GM12875 (cell line): ENCODE data around the gene DNAJC5.
"Not testable (repeated sequence)": the region's sequence is repeated elsewhere in the genome, so short reads cannot be mapped to it uniquely, and the experiment has no call there.

Source experiments
- H3K4me3 ChIP-seq: one replicate; pipeline ENCODE4 v1.5.1; 2011; ENCODE audit warnings: low read depth, low read length, control low read depth
- TF ChIP-seq, protein P1 (sequence below): IDR thresholded peaks from 2 replicates; pipeline ENCODE4 v1.5.1; 2011; ENCODE audit warnings: low read depth, mild to moderate bottlenecking, control low read depth, inconsistent platforms, low read length, moderate library complexity, borderline replicate concordance; ENCODE audit not compliant: insufficient read depth

DNAJC5 gene

GRCh38 chr20:63972312-63973159 is 77.6 kb downstream of the DNAJC5 start:
- TF ChIP-seq, protein P1, sequence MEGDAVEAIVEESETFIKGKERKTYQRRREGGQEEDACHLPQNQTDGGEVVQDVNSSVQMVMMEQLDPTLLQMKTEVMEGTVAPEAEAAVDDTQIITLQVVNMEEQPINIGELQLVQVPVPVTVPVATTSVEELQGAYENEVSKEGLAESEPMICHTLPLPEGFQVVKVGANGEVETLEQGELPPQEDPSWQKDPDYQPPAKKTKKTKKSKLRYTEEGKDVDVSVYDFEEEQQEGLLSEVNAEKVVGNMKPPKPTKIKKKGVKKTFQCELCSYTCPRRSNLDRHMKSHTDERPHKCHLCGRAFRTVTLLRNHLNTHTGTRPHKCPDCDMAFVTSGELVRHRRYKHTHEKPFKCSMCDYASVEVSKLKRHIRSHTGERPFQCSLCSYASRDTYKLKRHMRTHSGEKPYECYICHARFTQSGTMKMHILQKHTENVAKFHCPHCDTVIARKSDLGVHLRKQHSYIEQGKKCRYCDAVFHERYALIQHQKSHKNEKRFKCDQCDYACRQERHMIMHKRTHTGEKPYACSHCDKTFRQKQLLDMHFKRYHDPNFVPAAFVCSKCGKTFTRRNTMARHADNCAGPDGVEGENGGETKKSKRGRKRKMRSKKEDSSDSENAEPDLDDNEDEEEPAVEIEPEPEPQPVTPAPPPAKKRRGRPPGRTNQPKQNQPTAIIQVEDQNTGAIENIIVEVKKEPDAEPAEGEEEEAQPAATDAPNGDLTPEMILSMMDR, result no peak
- no peak overlapping the region for H3K4me3 ChIP-seq

GRCh38 chr20:63973160-63973479 is 78.2 kb downstream of the DNAJC5 start:
- no peak overlapping the region for H3K4me3 ChIP-seq
- TF ChIP-seq, protein P1, result no peak

DNA sequence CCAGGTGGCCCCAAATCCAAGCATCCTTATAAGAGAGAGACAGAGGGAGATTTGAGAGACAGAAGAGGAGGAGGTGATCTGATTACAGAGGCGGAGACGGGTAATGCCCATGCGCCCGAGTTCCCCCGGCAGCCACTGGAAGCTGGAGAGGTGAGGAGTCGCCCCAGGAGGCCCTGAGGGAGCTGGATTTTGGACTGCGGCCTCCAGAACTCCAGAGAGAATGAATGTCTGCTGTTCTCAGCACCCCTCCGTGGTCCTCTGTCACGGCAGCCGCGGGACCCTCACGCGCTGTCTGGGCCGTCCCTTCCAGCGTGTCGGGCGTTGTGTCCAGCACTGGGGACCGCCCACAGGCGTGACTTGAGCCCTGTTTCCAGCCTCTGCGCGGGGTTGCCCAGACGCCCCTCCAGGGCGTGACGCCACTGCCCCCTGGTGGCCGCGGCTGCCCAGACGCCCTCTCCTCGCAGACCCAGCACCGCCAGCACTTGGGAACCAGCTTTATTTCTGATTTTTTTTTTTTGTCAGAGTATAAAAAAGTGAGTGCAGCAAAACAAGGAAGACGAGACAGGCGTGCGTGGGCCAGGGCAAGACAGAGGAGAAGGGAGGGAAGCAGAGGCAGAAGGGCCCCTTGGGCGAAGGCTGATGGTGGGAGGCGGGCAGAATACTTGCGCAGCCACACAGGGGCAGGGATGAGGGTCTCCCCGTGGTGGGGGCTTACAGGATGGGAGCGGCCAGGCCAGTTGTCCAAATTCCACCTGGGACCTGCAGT is 78.9 kb downstream of the DNAJC5 start:
- no peak overlapping the region for H3K4me3 ChIP-seq
- TF ChIP-seq, protein P1, result peak; percentile 97

GRCh38 chr20:63974402-63975200 is 79.7 kb downstream of the DNAJC5 start:
- no peak overlapping the region for H3K4me3 ChIP-seq

DNA sequence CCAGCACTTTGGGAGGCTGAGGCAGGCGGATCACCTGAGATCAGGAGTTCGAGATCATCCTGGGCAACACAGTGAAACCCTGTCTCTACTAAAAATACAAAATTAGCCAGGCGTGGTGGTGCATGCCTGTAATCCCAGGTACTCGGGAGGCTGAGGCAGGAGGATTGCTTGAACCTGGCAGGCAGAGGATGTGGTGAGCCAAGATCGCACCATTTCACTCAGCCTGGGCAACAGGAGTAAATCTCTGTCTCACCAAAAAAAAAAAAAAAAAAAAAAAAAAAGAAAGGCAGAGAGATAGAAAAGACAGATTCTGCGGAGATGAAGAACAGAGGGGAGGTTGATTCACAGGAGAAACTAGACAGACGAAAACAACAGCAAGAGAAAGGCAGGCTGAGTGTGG is 81.6 kb downstream of the DNAJC5 start:
- H3K4me3 ChIP-seq, result not testable (repeated sequence)

More at GRCh38 chr20:63974402-63975200, 79.7 kb downstream of the DNAJC5 start:
- TF ChIP-seq, protein P1, result no peak

- H3K4me3 ChIP-seq, result no peak overlapping the region
- TF ChIP-seq, protein P1, result no peak
Observed at GRCh38 chr20:63976980-63977738, 82.2 kb downstream of the DNAJC5 start.

- H3K4me3 ChIP-seq, result no peak overlapping the region
Observed at GRCh38 chr20:63977739-63978276, 82.9 kb downstream of the DNAJC5 start.

More at GRCh38 chr20:63977739-63978276, 82.9 kb downstream of the DNAJC5 start:
- TF ChIP-seq, protein P1, result no peak
